H9 (cell line): ENCODE data around the gene GRIK4. TPM values are rescaled to one million over a fixed set of nuclear protein-coding genes. Genes with fewer than 3 reads are reported as not detected.
A peak's percentile ranks its signal among the peaks of the same experiment; 100 is the strongest.

Experiments
- DNase-seq: peaks from one replicate; pipeline ENCODE4 v3.0.0-alpha.2; 2017
- H2AFZ ChIP-seq: one replicate; pipeline ENCODE4 v1.6.1; 2013; ENCODE audit warnings: mild to moderate bottlenecking, low read length, control low read depth, moderate library complexity
- H2AK5ac ChIP-seq: 2 replicates; pipeline ENCODE4 v1.6.1; 2013; ENCODE audit warnings: low read length, control low read depth, mixed read lengths; ENCODE audit not compliant: insufficient read length
- H2BK120ac ChIP-seq: one replicate; pipeline ENCODE4 v1.6.1; 2013; ENCODE audit warnings: low read depth, mild to moderate bottlenecking, low read length, control low read depth, inconsistent platforms; ENCODE audit not compliant: poor library complexity, severe bottlenecking
- H2BK12ac ChIP-seq: 2 replicates; pipeline ENCODE4 v1.6.1; 2013; ENCODE audit warnings: low read length, control low read depth, mixed read lengths, low read depth; ENCODE audit not compliant: insufficient read length
- H2BK15ac ChIP-seq: 2 replicates; pipeline ENCODE4 v1.6.1; 2013; ENCODE audit warnings: low read depth, low read length, control low read depth
- H2BK20ac ChIP-seq: one replicate; pipeline ENCODE4 v1.6.1; 2013; ENCODE audit warnings: low read depth, mild to moderate bottlenecking, low read length, control low read depth, inconsistent platforms; ENCODE audit not compliant: poor library complexity, severe bottlenecking
- H2BK5ac ChIP-seq: 2 replicates; pipeline ENCODE4 v1.6.1; 2013; ENCODE audit warnings: low read length, control low read depth, mixed read lengths; ENCODE audit not compliant: insufficient read length
- H3K14ac ChIP-seq: 2 replicates; pipeline ENCODE4 v1.6.1; 2013; ENCODE audit warnings: low read length, control low read depth; ENCODE audit not compliant: insufficient read depth
- H3K18ac ChIP-seq: 2 replicates; pipeline ENCODE4 v1.6.1; 2013; ENCODE audit warnings: low read depth, mild to moderate bottlenecking, mixed read lengths, low read length, control low read depth; ENCODE audit not compliant: insufficient read length
- H3K23ac ChIP-seq: 2 replicates; pipeline ENCODE4 v1.6.1; 2013; ENCODE audit warnings: low read length, control low read depth, mixed read lengths, low read depth; ENCODE audit not compliant: insufficient read length
- H3K23me2 ChIP-seq: 2 replicates; pipeline ENCODE4 v1.6.1; 2013; ENCODE audit warnings: low read depth, mild to moderate bottlenecking, mixed read lengths, low read length, control low read depth; ENCODE audit not compliant: insufficient read length, poor library complexity, severe bottlenecking
- H3K27ac ChIP-seq: 2 replicates; pipeline ENCODE4 v1.5.1; 2013; ENCODE audit warnings: low read length, control low read depth, mixed read lengths, low read depth; ENCODE audit not compliant: insufficient read length
- H3K27me3 ChIP-seq: 2 replicates; pipeline ENCODE4 v1.6.1; 2013; ENCODE audit warnings: low read length, control low read depth, inconsistent platforms; ENCODE audit not compliant: insufficient read depth
- H3K4ac ChIP-seq: 2 replicates; pipeline ENCODE4 v1.6.1; 2013; ENCODE audit warnings: low read depth, mild to moderate bottlenecking, control low read depth, inconsistent platforms, low read length, moderate library complexity
- H3K4me1 ChIP-seq: 2 replicates; pipeline ENCODE4 v1.6.1; 2013; ENCODE audit warnings: low read length, control low read depth, inconsistent platforms; ENCODE audit not compliant: insufficient read depth
- H3K4me2 ChIP-seq: 2 replicates; pipeline ENCODE4 v1.6.1; 2013; ENCODE audit warnings: low read length, control low read depth, mixed read lengths; ENCODE audit not compliant: insufficient read length, insufficient read depth
- H3K56ac ChIP-seq: 2 replicates; pipeline ENCODE4 v1.6.1; 2013; ENCODE audit warnings: low read depth, mild to moderate bottlenecking, mixed read lengths, low read length, control low read depth; ENCODE audit not compliant: insufficient read length
- H3K79me1 ChIP-seq: 2 replicates; pipeline ENCODE4 v1.6.1; 2013; ENCODE audit warnings: low read depth, mild to moderate bottlenecking, moderate library complexity, low read length, control low read depth, inconsistent platforms; ENCODE audit not compliant: insufficient read depth, poor library complexity, severe bottlenecking
- H3K79me2 ChIP-seq: 2 replicates; pipeline ENCODE4 v1.6.1; 2013; ENCODE audit warnings: low read length, control low read depth, inconsistent platforms; ENCODE audit not compliant: insufficient read depth
- H3K9ac ChIP-seq: 2 replicates; pipeline ENCODE4 v1.6.1; 2013; ENCODE audit warnings: low read length, control low read depth, mixed read lengths; ENCODE audit not compliant: insufficient read length; ENCODE audit errors: extremely low read depth
- H3K9me3 ChIP-seq: one replicate; pipeline ENCODE4 v1.6.1; 2013; ENCODE audit warnings: low read depth, low read length, inconsistent platforms; ENCODE audit not compliant: control insufficient read depth
- H3T11ph ChIP-seq: one replicate; pipeline ENCODE4 v1.6.1; 2013; ENCODE audit warnings: mild to moderate bottlenecking, low read length, control low read depth, inconsistent platforms
- H4K20me1 ChIP-seq: one replicate; pipeline ENCODE4 v1.6.1; 2013; ENCODE audit not compliant: control insufficient read depth, insufficient read length, insufficient read depth
- H4K5ac ChIP-seq: 2 replicates; pipeline ENCODE4 v1.6.1; 2013; ENCODE audit warnings: low read depth, mild to moderate bottlenecking, mixed read lengths, low read length, control low read depth; ENCODE audit not compliant: insufficient read length
- H4K8ac ChIP-seq: replicated peaks from 2 replicates; pipeline ENCODE4 v1.6.1; 2013; ENCODE audit warnings: low read length, control low read depth, mixed read lengths, low read depth; ENCODE audit not compliant: insufficient read length
- H4K91ac ChIP-seq: 2 replicates; pipeline ENCODE4 v1.6.1; 2013; ENCODE audit warnings: low read depth, mild to moderate bottlenecking, moderate library complexity, mixed read lengths, low read length, control low read depth; ENCODE audit not compliant: insufficient read length
- H3K27ac Mint-ChIP-seq, 3 experiments: 2 replicates in 2 of 3; 3 replicates in 1 of 3; pipeline ENCODE4 v1.8.0; 2020 to 2021; ENCODE audit warnings: mixed read lengths in 3 of 3, mild to moderate bottlenecking in 1 of 3, moderate library complexity in 1 of 3
- H3K27me3 Mint-ChIP-seq: 2 replicates; pipeline ENCODE4 v1.8.0; 2021; ENCODE audit warnings: low read depth, mild to moderate bottlenecking, moderate library complexity, mixed read lengths
- H3K36me3 Mint-ChIP-seq, 3 experiments: 2 replicates in 2 of 3; 3 replicates in 1 of 3; pipeline ENCODE4 v1.8.0; 2020 to 2021; ENCODE audit warnings: low read depth in 3 of 3, mixed read lengths in 3 of 3; ENCODE audit not compliant: insufficient read depth in 1 of 3
- H3K4me1 Mint-ChIP-seq, 2 experiments: 2 replicates each; pipeline ENCODE4 v1.8.0; 2020; ENCODE audit warnings: mixed read lengths in 2 of 2
- H3K4me3 Mint-ChIP-seq, 2 experiments: 2 replicates in 1 of 2; 3 replicates in 1 of 2; pipeline ENCODE4 v1.8.0; 2020 to 2021; ENCODE audit warnings: mild to moderate bottlenecking in 2 of 2, mixed read lengths in 2 of 2, moderate library complexity in 1 of 2
- H3K9me3 Mint-ChIP-seq, 2 experiments: 2 replicates in 1 of 2; 3 replicates in 1 of 2; pipeline ENCODE4 v1.8.0; 2020; ENCODE audit warnings: mild to moderate bottlenecking in 2 of 2, mixed read lengths in 2 of 2, moderate library complexity in 1 of 2
- CTCF ChIP-seq: fragments of 200-600 bp; sonication (generic); conservative IDR thresholded peaks from 3 replicates; pipeline ENCODE4 v1.8.0; 2021; ENCODE audit warnings: antibody characterized with exemption, mild to moderate bottlenecking
- WGBS: extraction: QIAGEN DNeasy Blood & Tissue Kit; methylation state at CpG from one replicate; pipeline ENCODE4 v1.1.7; 2013; ENCODE audit warnings: missing lambda C conversion rate, low lambda C conversion rate, mixed read lengths; ENCODE audit not compliant: insufficient read length; ENCODE audit errors: extremely low coverage; 5-methylcytosine and 5-hydroxymethylcytosine counted together
- total RNA-seq: library from RNA; stranded (reverse); gene quantifications from 2 replicates; pipeline ENCODE4 v1.2.1, GENCODE V29; 2021

The GRIK4 gene
- total RNA-seq, 1 experiment from 2014 or later, result 2.3 TPM

- no peak overlapping the region for H3K4ac ChIP-seq
These were observed 62.3 kb downstream of the GRIK4 start for GRCh38 chr11:120573756-120574354.

More at GRCh38 chr11:120573756-120574354, 62.3 kb downstream of the GRIK4 start:
- Histone ChIP-seq H2AFZ (no peak overlapping the region), H3K23me2 (peaks cover 2% of the 10 kb centered on the region), H2AK5ac (no peak overlapping the region), H3K23ac (no peak overlapping the region), H3K14ac (no peak overlapping the region), H3K56ac (no peak overlapping the region), H3K4me2 (no peak overlapping the region), H3K9me3 (no peaks in the 10 kb centered on the region), H2BK5ac (no peak overlapping the region), H3K79me2 (no peaks in the 10 kb centered on the region), H3K4me1 (peaks cover 3% of the 10 kb centered on the region; the same call in 1 of the 2 replicates), H4K5ac (no peak overlapping the region), H2BK15ac (no peak overlapping the region), H3K9ac (no peak overlapping the region), H3K27me3 (no peaks in the 10 kb centered on the region), H4K8ac (no peak overlapping the region), H2BK20ac (no peak overlapping the region), H3K18ac (no peak overlapping the region), H2BK120ac (no peak overlapping the region), H4K91ac (no peak overlapping the region), H4K20me1 (no peaks in the 10 kb centered on the region), H3K27ac (no peak overlapping the region), H2BK12ac (no peak overlapping the region), H3K79me1 (no peaks in the 10 kb centered on the region), H3T11ph (no peak overlapping the region)
- Mint-ChIP-seq H3K4me3 (no peak overlapping the region), H3K27me3 (peaks cover 41% of the 10 kb centered on the region), H3K9me3 (peaks cover 0 to 5% of the 10 kb centered on the region in 2 experiments; a peak in 1 of 5 replicates), H3K27ac (peak overlapping the region in 1 of 3 experiments; percentile 10; a peak in 1 of 7 replicates), H3K4me1 (peaks cover 45 to 47% of the 10 kb centered on the region in 2 experiments), H3K36me3 (peaks cover 0 to 6% (median 2%) of the 10 kb centered on the region in 3 experiments; a peak in 3 of 7 replicates)
- no CpG with 5 or more reads among the region's 10 CpGs for WGBS
- TF ChIP-seq CTCF, result no peak
- no peak for DNase-seq
